Body of pancreas (tissue), 4 donors: Measurements from ENCODE around the gene PTPRN2. TPM values are rescaled to one million over a fixed set of nuclear protein-coding genes. Genes with fewer than 3 reads are reported as not detected.

Experiments used
- ATAC-seq: fragments of 150-250 bp; one replicate; pipeline ENCODE4 v1.9.1; 2016
- DNase-seq, 4 donors: peaks; one replicate each; pipeline ENCODE4 v3.0.0-alpha.2; 2019
- H3K27ac ChIP-seq, 4 donors: fragments of 200-600 bp; sonication (generic); 1 replicate in 3 of 4; 2 replicates in 1 of 4; pipeline versions ENCODE4 v1.5.1 to v1.6.1; 2016 to 2019; ENCODE audit warnings: mild to moderate bottlenecking in 1 of 4, mixed read lengths in 1 of 4, moderate library complexity in 1 of 4
- H3K27me3 ChIP-seq, 2 donors: fragments of 200-600 bp; sonication (generic); one replicate each; pipeline ENCODE4 v1.6.0; 2016; ENCODE audit warnings: mild to moderate bottlenecking in 1 of 2
- H3K36me3 ChIP-seq, 2 donors: fragments of 200-600 bp; sonication (generic); replicated peaks in 1 of 2; 2 replicates each; pipeline ENCODE4 v1.5.1; 2016; ENCODE audit warnings: low read depth in 2 of 2; ENCODE audit not compliant: insufficient read depth in 1 of 2
- H3K4me1 ChIP-seq: fragments of 200-600 bp; sonication (generic); one replicate; pipeline ENCODE4 v1.6.0; 2016
- H3K4me3 ChIP-seq, 2 donors: fragments of 200-600 bp; sonication (generic); 1 replicate in 1 of 2; 2 replicates in 1 of 2; pipeline ENCODE4 v1.5.1; 2016 to 2019
- H3K9me3 ChIP-seq, 3 donors: fragments of 200-600 bp; sonication (generic); 1 replicate in 2 of 3; 2 replicates in 1 of 3; pipeline ENCODE4 v1.5.1; 2016
- CTCF ChIP-seq, 7 experiments: fragments of 450-650 bp in 4 of 7; fragments of 200-600 bp in 3 of 7; sonication (generic) in 3 of 7; IDR thresholded peaks; one replicate each; pipeline ENCODE4 v1.5.1; 2016 to 2019; ENCODE audit warnings: antibody characterized with exemption in 7 of 7
- POLR2A ChIP-seq, 3 donors: fragments of 450-650 bp; IDR thresholded peaks; one replicate each; pipeline ENCODE4 v1.6.1; 2016; ENCODE audit warnings: antibody characterized with exemption in 3 of 3, mild to moderate bottlenecking in 2 of 3
- WGBS, 2 donors: methylation state at CpG; one replicate each; pipeline ENCODE4 v1.1.5; 2017; 5-methylcytosine and 5-hydroxymethylcytosine counted together
- intact Hi-C: fragments of 100-400 bp; cut with DNase I; formaldehyde crosslinking; loops from one replicate; pipeline ENCODE4 v1.15.1; 2023
- total RNA-seq, 2 donors: library from RNA; depleted of rRNA; stranded (reverse); fragments of >200 nt; gene quantifications; one replicate each; pipeline ENCODE4 v1.1.0, GENCODE V29; 2016

The PTPRN2 gene
- total RNA-seq, 2 donors from 2014 or later, result 31.6 to 76.1 TPM

- ATAC-seq, result peak; percentile 71
- 63 to 73% methylated on average over 13 to 14 of the region's 14 CpGs for WGBS, 2 donors
Observed at GRCh38 chr7:158431941-158432347, 155.7 kb downstream of the PTPRN2 start.

GRCh38 chr7:158431055-158431940 is 156.3 kb downstream of the PTPRN2 start:
- TF ChIP-seq POLR2A (IDR thresholded peaks at IDR 0.05) (no peak), CTCF (IDR thresholded peaks at IDR 0.05) (no peak)
- intact Hi-C loops, result no loop called here
- Histone ChIP-seq H3K9me3 (no peaks in the 10 kb centered on the region), H3K4me1 (peaks cover 9% of the 10 kb centered on the region), H3K27me3 (no peaks in the 10 kb centered on the region), H3K4me3 (no peak overlapping the region), H3K27ac (no peak overlapping the region), H3K36me3 (no peaks in the 10 kb centered on the region)
- DNase-seq, result peak in 1 of 4 donors; percentile 10
- peak; percentile 15 for ATAC-seq
- 85 to 86% methylated on average over 7 to 12 of the region's 12 CpGs for WGBS, 2 donors

More at GRCh38 chr7:158431941-158432347, 155.7 kb downstream of the PTPRN2 start:
- Histone ChIP-seq H3K4me3 (no peak overlapping the region), H3K36me3 (no peaks in the 10 kb centered on the region), H3K27me3 (no peaks in the 10 kb centered on the region), H3K27ac (no peak overlapping the region), H3K9me3 (no peaks in the 10 kb centered on the region), H3K4me1 (peaks cover 9% of the 10 kb centered on the region)
- TF ChIP-seq CTCF (IDR thresholded peaks at IDR 0.05) (no peak), POLR2A (IDR thresholded peaks at IDR 0.05) (no peak)
- intact Hi-C loops, result no loop called here
- DNase-seq, result peak; percentile 24 to 53 (median 40)

GRCh38 chr7:158430308-158431034 is 157.2 kb downstream of the PTPRN2 start:
- peaks cover 9% of the 10 kb centered on the region for H3K4me1 ChIP-seq
- no peaks in the 10 kb centered on the region for H3K9me3 ChIP-seq
- TF ChIP-seq POLR2A (IDR thresholded peaks at IDR 0.05) (no peak), CTCF (IDR thresholded peaks at IDR 0.05) (no peak)
- WGBS, 2 donors, result 90 to 91% methylated on average over 17 to 22 of the region's 22 CpGs
- no peaks in the 10 kb centered on the region for H3K27me3 ChIP-seq
- ATAC-seq, result no peak
- H3K4me3 ChIP-seq, result no peak overlapping the region
- no peak overlapping the region for H3K27ac ChIP-seq
- intact Hi-C loops, result no loop called here
- H3K36me3 ChIP-seq, result no peaks in the 10 kb centered on the region
- no peak for DNase-seq

- Histone ChIP-seq H3K4me3 (no peak overlapping the region), H3K27ac (no peak overlapping the region), H3K27me3 (no peaks in the 10 kb centered on the region), H3K36me3 (no peaks in the 10 kb centered on the region), H3K9me3 (no peaks in the 10 kb centered on the region), H3K4me1 (peaks cover 9% of the 10 kb centered on the region)
- no peak for ATAC-seq
- intact Hi-C loops, result no loop called here
- DNase-seq, result no peak
- TF ChIP-seq CTCF (IDR thresholded peaks at IDR 0.05) (no peak), POLR2A (IDR thresholded peaks at IDR 0.05) (no peak)
- WGBS, 2 donors, result 84 to 96% methylated on average over 19 to 23 of the region's 24 CpGs
Observed at GRCh38 chr7:158428837-158429753, 158.5 kb downstream of the PTPRN2 start.
